NCI-H1417 treated with DMSO at 0.1 percent for 48 hours (cell line): ENCODE data around the gene SLC39A7.
"Not testable (repeated sequence)": the region's sequence is repeated elsewhere in the genome, so short reads cannot be mapped to it uniquely, and the experiment has no call there.

Experiments
- DNase-seq: peaks from one replicate; lab custom pipeline; 2025; lab: John Stamatoyannopoulos, UW

SLC39A7 gene

GRCh38 chr6:33205191-33206026 lies 4.7 kb downstream of the SLC39A7 start:
- DNase-seq, result no peak

GRCh38 chr6:33206027-33206863 lies 5.6 kb downstream of the SLC39A7 start:
- DNase-seq, result no peak

GRCh38 chr6:33206864-33207551 lies 6.3 kb downstream of the SLC39A7 start:
- no peak for DNase-seq

- DNase-seq, result no peak
These were observed 7.0 kb downstream of the SLC39A7 start for GRCh38 chr6:33207552-33208090.

GRCh38 chr6:33208091-33208967 lies 7.7 kb downstream of the SLC39A7 start, which contains the start of gene RING1:
Gene RING1 (plus strand): TSS chr6:33208500. CDS start chr6:33208823, 323 bp downstream.
- DNase-seq, result no peak

- DNase-seq, result no peak
These were observed 9.2 kb downstream of the SLC39A7 start for GRCh38 chr6:33209856-33210255.

GRCh38 chr6:33211136-33211535 lies 10.5 kb downstream of the SLC39A7 start:
- no peak for DNase-seq

- no peak for DNase-seq
These were observed 11.2 kb downstream of the SLC39A7 start for GRCh38 chr6:33211666-33212422.

- DNase-seq, result no peak
These were observed 12.1 kb downstream of the SLC39A7 start for GRCh38 chr6:33212857-33213165.

GRCh38 chr6:33213166-33213988 lies 12.7 kb downstream of the SLC39A7 start:
- no peak for DNase-seq

GRCh38 chr6:33213989-33214335 lies 13.3 kb downstream of the SLC39A7 start:
- DNase-seq, result no peak

GRCh38 chr6:33215271-33216116 lies 14.8 kb downstream of the SLC39A7 start:
- DNase-seq, result no peak

- no peak for DNase-seq
These were observed 15.5 kb downstream of the SLC39A7 start for GRCh38 chr6:33216117-33216649.

- DNase-seq, result no peak
These were observed 16.6 kb downstream of the SLC39A7 start for GRCh38 chr6:33217246-33217645.

- DNase-seq, result no peak
These were observed 17.0 kb downstream of the SLC39A7 start for GRCh38 chr6:33217681-33218080.

GRCh38 chr6:33226503-33227120 lies 25.9 kb downstream of the SLC39A7 start:
- DNase-seq, result not testable (repeated sequence)

GRCh38 chr6:33235221-33235634 lies 34.6 kb downstream of the SLC39A7 start:
- DNase-seq, result no peak

- DNase-seq, result no peak
These were observed 35.7 kb downstream of the SLC39A7 start for GRCh38 chr6:33236328-33236727.
